Suppressor macrophage (primary cell): ENCODE measurements around the gene CD101.

ENCODE experiments used
- DNase-seq, 4 experiments: peaks; one replicate each; pipeline ENCODE4 v3.0.0-alpha.2; 2020 to 2022

The CD101 gene

GRCh38 chr1:116986421-116987255, 14.9 kb upstream of the CD101 start:
- DNase-seq, result no peak

- DNase-seq, result peak; percentile 30 to 53 (median 38)
Measured at GRCh38 chr1:116987256-116987555, 14.4 kb upstream of the CD101 start.

- DNase-seq, result peak in 2 of 4 experiments; percentile 24 to 27
Measured at GRCh38 chr1:116988248-116988647, 13.3 kb upstream of the CD101 start.

GRCh38 chr1:116988908-116989307, 12.7 kb upstream of the CD101 start:
- no peak for DNase-seq

- DNase-seq, result peak in 3 of 4 experiments; percentile 24 to 61 (median 48)
Measured at GRCh38 chr1:116989835-116990234, 11.7 kb upstream of the CD101 start.

GRCh38 chr1:116990612-116991151, 10.9 kb upstream of the CD101 start:
- peak; percentile 82 to 94 (median 89) for DNase-seq

GRCh38 chr1:116991171-116991845, 10.3 kb upstream of the CD101 start:
- DNase-seq, result peak; percentile 37 to 72 (median 59)

- DNase-seq, result no peak
Measured at GRCh38 chr1:116991918-116992317, 9.6 kb upstream of the CD101 start.

- peak; percentile 44 to 71 (median 58) for DNase-seq
Measured at GRCh38 chr1:116993286-116993685, 8.3 kb upstream of the CD101 start.

- peak in 2 of 4 experiments; percentile 40 to 60 for DNase-seq
Measured at GRCh38 chr1:116994411-116994810, 7.1 kb upstream of the CD101 start.

GRCh38 chr1:116997066-116997465, 4.5 kb upstream of the CD101 start:
- no peak for DNase-seq

GRCh38 chr1:116997636-116998035, 3.9 kb upstream of the CD101 start:
- no peak for DNase-seq

GRCh38 chr1:116999596-116999995, 2.0 kb upstream of the CD101 start:
- no peak for DNase-seq

GRCh38 chr1:117000142-117000541, 1.4 kb upstream of the CD101 start:
- DNase-seq, result no peak

- peak; percentile 74 to 97 (median 84) for DNase-seq
Measured at GRCh38 chr1:117003223-117003875, 1.8 kb downstream of the CD101 start.

GRCh38 chr1:117007719-117008013, 6.1 kb downstream of the CD101 start:
- DNase-seq, result no peak

GRCh38 chr1:117008656-117009055, 7.1 kb downstream of the CD101 start:
- peak in 3 of 4 experiments; percentile 40 to 51 (median 50) for DNase-seq

GRCh38 chr1:117009132-117009531, 7.6 kb downstream of the CD101 start:
- peak; percentile 78 to 89 (median 84) for DNase-seq

- DNase-seq, result no peak
Measured at GRCh38 chr1:117010310-117010969, 8.9 kb downstream of the CD101 start.

GRCh38 chr1:117011334-117011733, 9.8 kb downstream of the CD101 start:
- no peak for DNase-seq

- DNase-seq, result no peak
Measured at GRCh38 chr1:117013309-117013858, 11.8 kb downstream of the CD101 start.

- no peak for DNase-seq
Measured at GRCh38 chr1:117014209-117014608, 12.6 kb downstream of the CD101 start.

- DNase-seq, result no peak
Measured at GRCh38 chr1:117015724-117016123, 14.2 kb downstream of the CD101 start.
